NCI-H69 (cell line): ENCODE data around the gene PEA15.

ENCODE experiments used
- DNase-seq: peaks from one replicate; lab custom pipeline; 2025; lab: John Stamatoyannopoulos, UW

The PEA15 gene

DNA sequence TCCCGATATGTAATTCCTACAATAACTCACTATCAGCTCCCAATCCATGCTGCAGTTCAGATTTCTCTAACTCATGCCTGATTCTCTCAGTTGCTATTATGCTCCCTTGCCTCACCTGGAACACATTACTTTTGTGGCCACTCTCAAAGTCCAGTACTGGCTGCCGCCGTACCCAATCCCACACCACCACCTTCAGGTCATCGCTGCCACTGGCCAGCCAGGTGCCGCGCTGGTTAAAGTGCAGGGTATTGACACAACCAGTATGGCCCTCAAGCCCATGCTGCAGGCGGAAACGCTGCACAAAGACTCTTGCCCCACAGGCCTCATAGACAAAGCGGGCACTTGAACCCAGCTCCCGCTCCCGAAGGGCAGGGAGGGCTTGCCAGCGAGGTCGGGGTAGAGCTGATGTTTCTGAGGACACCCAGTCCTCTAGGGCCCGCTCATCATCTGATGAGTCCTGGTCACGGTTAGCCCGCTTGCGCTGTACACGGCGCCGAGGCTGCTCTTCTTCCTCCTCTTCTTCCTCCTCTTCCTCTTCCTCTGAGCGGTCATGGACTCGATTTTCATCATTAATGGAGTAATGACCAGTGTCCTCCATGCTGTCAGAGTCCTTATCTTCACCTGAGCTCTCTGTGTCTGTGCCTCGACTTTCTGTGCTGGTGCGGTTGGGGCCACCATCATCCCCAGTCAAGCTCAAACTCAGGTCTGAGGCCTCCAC lies 34.6 kb downstream of the PEA15 start:
- no peak for DNase-seq

DNA sequence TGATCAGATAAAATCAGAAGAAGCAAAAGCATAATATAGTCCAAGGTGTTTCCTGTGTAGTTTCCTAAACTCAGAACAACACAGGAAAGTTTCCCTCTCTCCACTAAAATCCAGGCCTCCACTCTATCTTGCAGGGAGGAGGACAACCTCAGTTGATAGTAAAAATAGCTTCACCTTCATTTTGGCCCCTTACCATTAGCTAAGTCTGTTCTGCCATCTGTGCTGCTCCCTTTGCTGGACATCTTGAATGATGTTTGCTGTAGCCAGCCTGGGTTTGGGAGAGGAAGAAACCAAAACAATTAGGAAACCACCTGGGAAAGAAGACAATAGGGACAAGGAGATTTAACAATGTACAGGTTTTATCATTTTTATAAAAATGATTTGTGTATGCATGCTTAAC lies 38.6 kb downstream of the PEA15 start:
- DNase-seq: peak; percentile 85

DNA sequence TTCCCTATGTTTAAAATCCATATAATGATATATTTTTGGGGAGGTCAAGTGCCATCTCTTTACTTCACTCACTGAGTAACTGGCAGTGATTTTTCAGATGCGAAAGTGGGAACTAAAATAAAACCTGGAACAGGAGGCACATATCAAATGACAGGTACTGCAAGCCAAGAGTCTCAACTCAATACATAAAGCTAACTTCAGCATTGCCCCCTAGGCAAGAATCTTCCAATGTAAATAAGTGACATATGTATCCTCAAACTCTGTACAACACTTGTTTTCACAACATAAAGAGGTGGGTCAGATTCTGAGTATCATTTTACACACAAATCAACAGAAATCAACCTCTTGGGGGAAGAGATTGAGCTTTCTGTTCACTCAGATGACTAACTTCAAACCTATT lies 39.0 kb downstream of the PEA15 start:
- peak; percentile 98 for DNase-seq

DNA sequence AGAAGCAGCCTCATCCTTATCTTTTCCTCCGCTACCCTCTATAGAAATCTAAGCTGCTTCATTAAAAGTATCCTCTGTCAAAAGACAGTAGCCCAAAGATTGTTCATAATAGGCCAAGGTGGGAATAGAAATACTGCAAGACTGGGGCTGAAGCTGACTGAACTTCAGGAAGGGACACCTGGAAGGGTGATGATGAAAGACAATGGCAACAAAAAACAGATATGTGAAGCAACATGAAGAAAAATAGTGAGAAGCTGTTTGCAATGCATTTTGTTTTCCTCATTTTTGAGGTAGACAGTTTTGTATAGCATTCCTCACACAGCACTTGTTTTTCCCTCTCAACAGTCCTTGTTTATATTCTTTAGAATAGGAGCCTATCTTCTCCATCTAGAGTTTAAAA lies 40.2 kb downstream of the PEA15 start:
- peak; percentile 15 for DNase-seq

DNA sequence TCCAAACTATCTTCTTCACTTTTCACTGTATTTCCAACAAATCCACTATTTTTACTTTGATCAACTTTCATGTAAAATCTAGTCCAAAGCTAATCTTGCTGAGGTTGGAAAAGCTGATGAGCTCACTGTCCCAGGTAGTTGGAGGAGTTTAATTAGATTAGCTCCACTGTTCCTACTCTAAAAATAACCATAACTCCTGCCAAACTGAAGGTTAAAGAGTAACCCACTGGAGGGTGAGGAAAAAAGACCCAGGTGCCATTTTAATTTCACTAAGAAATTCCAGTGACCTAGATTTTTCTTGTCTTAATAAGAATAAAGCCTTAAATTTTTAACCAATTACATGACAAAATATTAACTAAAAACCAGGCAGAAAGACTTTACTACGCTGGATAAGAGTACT lies 41.9 kb downstream of the PEA15 start:
- no peak for DNase-seq

DNA sequence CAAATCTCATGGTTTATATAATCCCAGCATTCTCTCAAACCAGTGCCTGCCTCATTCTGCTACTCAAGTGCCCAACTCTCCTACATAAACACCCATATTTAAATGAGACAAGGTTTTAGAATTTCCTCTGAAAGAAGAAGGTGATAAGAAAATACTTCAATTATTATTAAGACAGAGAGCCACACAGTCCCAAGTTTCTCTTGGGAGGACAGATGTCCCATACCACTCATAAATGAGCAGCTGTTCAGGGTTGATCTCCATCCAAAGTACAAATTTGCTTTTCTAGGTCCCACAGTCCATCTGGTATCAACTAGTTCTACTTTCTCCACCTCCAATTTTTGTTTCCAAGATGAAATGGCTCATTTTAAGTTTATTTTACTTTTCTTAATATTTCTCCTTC lies 45.8 kb downstream of the PEA15 start:
- DNase-seq: peak; percentile 10

DNA sequence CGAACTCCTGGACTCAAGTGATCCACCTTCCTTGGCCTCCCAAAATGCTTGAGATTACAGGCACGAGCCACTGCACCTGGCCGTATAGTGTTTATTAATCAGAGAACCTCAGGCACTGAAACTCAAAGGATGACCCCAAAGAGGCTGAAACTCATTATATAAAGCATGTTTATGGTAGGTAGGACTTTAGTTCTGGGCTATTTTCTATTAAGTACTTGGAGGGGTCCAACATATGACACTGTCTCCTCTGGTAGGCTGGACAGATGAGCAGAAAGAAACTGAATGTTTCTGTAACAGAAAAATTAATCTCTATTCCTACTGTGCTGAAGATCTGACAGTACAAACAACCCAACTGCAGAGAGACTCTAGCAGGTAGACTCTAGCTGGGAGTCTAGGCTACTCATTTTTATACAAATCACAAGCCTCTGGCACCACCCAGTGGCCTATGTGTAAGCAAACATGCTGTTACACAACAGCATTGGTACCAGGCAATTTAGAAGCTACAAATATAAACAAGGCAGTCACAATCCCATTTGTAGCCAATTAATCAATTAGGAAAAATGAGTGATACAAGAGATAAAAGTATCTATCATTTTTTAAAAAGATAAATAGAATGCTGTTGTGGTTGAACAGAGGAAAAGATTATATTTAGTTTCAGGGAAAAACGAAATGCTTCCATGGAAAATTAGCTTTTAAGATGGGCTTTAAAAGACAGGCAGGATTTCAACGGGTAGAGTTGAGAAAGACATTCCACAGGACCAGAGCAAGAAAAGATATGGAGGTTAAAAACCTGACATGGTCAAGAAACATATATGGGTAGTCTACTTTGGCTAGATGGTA lies 46.7 kb downstream of the PEA15 start:
- peak; percentile 92 for DNase-seq

DNA sequence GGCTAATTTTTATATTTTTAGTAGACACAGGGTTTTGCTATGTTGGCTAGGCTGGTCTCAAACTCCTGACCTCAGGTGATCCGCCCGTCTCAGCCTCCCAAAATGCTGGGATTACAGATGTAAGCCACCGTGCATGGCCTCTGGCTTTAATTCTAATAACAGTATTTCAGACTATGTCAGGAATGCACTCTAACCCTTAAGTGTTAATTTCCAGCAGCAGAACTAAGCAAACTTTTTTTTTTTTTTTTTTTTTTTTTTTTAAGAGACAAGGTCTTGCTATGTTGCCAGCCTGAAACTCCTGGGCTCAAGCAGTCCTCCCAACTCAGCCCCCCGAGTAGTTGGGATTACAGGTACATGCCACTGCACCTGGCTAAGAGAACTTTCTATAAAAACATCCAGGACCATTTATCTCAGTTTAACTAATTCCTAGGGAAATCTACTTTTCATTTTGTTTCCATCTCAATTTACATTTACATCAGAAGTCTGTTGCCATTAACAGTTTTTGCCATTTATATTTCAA lies 50.7 kb downstream of the PEA15 start:
- no peak for DNase-seq

DNA sequence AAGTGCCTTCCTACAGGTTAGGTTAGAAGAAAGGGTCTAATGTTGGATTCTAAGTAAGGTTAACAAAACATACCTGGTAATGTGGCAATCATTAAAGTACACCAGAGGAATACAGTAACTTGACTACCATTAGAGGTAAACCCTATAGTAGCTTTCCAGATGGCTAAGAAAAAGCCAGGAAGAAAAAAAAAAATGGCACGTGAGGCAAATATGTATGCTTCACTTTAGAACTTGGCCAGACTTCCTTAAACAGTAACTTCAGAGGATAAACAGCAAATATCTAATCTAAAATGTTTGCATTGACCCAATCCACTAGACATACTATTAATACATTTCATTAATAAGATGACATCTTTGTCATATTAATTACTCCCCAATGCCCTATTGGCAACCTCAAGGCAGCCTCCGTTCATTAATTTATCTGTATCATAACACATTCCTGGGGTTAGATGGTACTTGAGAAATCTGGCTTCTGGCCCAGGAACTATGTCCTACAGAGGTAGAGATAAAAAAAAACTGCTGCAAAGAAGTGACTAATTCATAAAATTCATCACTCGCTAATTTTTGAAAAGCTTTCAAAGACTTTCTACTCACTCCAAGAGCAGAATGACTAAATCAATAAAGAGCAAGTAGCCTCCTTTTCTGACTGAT lies 51.3 kb downstream of the PEA15 start:
- no peak for DNase-seq

DNA sequence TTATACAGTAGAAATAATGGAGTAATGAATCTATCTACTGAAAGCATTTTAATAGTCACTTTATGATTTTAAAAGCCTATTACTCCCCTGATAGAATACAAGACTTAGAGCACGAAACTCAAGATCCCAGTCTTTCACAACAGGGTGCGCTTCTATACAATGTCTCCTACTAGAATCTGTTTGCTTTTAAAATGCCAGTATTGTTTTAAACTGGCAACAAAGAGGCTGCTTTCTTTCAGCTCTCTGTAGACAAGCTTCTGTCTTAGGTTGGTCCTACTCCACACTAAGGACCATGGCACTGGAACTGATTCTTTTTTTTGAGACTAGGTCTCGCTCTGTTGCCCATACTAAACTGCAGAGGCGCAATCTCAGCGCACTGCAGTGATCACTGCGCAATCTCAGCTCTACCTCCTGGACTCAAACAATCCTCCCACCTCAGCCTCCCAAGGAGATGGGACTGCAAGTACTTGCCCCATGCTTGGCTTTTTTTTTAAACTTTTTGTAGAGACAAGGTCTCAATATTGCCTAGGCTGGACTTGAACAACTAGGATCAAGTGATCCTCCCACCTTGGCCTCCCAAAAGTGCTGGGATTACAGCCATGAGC lies 52.3 kb downstream of the PEA15 start:
- no peak for DNase-seq

DNA sequence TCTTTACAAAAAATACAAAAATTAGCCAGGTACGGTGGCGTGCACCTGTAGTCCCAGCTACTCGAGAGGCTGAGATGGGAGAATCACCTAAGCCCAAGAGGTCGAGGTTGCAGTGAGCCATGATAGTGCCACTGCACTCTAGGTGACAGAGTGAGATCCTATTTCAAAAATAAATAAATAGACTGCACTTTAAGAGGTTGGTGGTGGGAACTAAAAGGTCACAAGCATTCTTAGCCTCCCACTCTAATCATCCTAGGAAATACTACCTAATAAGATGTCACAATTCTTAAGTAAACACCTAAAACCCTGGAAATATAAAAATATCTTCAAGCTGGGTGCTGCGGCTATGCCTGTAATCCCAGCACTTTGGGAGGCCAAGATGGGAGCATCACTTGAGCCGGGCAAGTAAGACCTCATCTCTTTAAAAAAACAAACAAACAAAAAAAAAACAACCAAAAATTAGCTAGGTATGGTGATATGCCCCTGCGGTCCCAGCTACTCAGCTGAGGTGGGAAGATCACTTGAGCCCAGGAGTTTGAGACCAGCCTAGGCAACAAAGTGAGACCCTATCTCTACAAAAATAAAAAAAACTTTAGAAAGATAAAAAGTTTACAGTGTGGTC lies 53.1 kb downstream of the PEA15 start:
- DNase-seq: no peak

DNA sequence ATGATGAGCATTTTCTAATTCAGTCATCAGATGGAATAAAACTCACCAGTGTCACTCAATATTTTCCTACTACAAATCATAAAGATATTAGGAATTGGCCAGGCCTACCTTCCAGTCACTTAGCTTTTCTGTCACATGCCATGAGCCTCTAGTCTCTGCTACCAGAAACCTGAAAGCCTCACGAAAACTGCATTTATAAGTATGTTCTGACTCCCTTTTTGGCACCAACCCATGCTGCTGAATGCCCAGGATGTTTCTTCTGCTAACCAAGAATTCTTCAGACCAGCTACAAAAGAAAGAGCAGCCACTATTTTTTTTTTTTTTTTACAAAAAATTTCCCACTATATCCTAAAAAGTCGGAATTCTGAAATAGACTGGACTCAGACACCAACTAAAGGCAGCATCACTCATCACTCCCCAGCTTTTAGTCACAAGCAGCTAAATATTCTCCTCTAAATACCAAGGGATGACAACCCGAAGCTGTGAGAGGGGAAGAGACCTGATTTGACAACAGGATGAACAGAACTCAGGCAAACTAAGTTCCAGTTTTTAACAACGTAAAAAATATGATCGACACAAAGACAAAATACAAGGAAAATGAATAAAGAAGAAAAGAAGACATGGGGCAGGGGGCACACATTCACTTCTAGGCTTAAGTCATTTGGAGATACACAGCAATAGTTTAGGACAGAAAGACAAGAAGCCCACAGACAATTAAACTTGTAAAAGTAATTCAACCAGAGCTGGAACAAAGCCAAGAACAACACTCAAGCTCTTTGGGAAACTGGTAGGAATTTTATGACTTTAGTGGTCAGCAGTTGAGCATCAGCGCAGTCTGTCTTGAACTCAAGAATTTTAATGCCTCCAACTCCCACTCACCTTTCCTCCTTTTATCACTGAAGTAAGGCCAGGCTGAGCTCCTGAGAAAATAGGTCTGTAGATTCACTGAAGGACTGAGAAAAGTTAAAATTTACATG lies 55.5 kb downstream of the PEA15 start:
- peak; percentile 64 for DNase-seq

DNA sequence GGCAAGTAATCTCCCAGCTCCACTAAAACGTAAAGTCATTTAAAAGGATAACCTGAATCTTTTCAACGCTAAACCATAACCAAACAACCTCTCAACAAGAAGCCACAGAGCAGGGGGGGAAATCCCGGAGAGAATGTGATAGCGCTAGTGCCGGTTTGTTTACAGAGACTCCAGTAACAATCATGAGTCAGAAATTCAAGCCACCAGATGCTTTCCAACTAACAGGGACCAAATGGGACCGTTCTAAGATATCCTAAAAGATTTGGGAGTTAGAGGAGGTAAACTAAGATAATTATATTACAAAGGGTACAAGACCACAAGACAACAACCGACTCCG lies 56.3 kb downstream of the PEA15 start:
- DNase-seq: peak; percentile 71

DNA sequence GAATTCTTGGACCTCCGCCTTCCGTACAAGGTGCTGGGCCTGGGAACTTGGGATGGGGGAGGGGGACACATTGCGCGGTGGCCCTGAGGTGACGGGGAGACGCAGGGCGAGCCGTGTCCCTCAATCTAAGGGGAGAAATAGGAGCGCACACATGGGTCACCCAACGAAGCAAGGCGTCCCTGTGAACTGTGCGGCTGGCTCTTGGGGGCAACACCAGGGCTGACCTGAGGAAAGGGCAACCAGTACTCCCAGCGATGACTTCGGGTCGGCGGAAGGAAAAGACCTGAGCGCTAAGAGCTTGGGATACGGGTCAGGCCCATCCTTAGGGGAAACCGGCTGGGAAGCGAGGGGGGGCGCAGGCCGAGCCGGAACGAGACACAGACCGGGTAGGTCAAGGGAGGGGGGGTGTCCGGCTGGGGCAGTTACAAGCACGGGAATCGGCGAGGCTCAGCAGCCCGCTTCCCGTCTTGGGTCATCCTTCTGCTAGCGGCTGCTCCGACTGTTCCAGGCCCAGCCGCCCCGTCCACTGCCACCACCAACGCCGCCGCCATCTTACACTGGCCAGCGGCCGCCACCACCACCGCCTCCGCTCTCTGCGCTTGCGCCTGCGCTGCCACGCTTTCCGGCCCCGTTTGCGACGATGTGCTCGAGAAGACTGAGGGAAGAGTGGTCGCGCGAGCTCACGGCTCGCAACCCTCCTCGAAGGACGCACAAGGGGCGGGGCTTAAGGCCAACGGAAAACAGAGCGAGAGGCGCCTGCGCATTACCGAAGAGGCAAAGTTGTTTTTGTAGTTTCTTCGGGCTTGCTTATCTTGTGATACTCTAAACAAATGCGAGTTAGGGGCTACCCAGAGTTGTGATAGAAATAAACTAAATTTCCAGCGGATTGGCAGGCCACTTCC lies 57.0 kb downstream of the PEA15 start, which contains the start of gene DCAF8:
DCAF8 (minus strand) TSS at position 657 of the 902 bp plus-strand sequence. CDS start 18,541 bp downstream, outside the sequence.
- DNase-seq: peak; percentile 99

DNA sequence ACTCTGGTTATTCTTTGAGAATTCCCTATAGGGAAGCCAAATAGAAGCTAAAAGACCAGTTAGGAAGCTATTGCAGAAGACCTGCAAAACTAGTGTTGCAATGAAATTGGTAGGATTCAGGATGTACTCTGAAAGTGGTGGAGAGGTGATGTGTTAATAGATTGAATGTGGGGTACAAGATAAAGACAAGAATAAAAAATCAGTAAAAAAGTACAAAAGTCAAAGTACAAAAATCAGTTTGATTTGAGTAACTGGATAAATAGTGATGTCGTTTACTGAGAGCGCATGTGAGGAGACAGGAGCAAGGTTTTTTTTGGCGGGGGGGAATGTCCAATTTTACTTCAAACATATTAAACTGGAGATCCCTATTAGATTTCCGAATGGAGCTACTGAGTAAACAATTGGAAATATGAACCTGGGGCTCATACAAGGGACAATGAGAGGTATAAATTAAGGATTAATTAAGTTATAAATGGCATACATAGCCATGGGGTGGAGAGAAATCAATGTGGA lies 59.7 kb downstream of the PEA15 start:
- peak; percentile 20 for DNase-seq
